Stomach (tissue), 4 donors: Measurements from ENCODE around the gene DHRS7.

Experiments used
- CTCF ChIP-seq, 7 experiments: fragments of 450-650 bp in 4 of 7; fragments of 200-600 bp in 3 of 7; sonication (generic) in 3 of 7; IDR thresholded peaks; one replicate each; pipeline ENCODE4 v1.5.1; 2016 to 2019; ENCODE audit warnings: antibody characterized with exemption in 7 of 7, control low read depth in 2 of 7, mild to moderate bottlenecking in 1 of 7
- POLR2A ChIP-seq, 4 donors: fragments of 450-650 bp; IDR thresholded peaks; one replicate each; pipeline ENCODE4 v1.6.1; 2016; ENCODE audit warnings: antibody characterized with exemption in 4 of 4, control low read depth in 2 of 4, mild to moderate bottlenecking in 1 of 4, moderate library complexity in 1 of 4

GRCh38 chr14:60199321-60199720 is 34.1 kb upstream of the DHRS7 start:
- TF ChIP-seq CTCF (IDR thresholded peaks at IDR 0.05): no peak
- TF ChIP-seq POLR2A (IDR thresholded peaks at IDR 0.05): no peak
